GM12875 (cell line): ENCODE results near the gene ZFAND2A.
"Not testable (repeated sequence)": the region's sequence is repeated elsewhere in the genome, so short reads cannot be mapped to it uniquely, and the experiment has no call there.

ENCODE experiments used
- H3K4me3 ChIP-seq: one replicate; pipeline ENCODE4 v1.5.1; 2011; ENCODE audit warnings: low read depth, low read length, control low read depth
- TF ChIP-seq, protein P1 (sequence below): IDR thresholded peaks from 2 replicates; pipeline ENCODE4 v1.5.1; 2011; ENCODE audit warnings: low read depth, mild to moderate bottlenecking, control low read depth, inconsistent platforms, low read length, moderate library complexity, borderline replicate concordance; ENCODE audit not compliant: insufficient read depth

Gene ZFAND2A

DNA sequence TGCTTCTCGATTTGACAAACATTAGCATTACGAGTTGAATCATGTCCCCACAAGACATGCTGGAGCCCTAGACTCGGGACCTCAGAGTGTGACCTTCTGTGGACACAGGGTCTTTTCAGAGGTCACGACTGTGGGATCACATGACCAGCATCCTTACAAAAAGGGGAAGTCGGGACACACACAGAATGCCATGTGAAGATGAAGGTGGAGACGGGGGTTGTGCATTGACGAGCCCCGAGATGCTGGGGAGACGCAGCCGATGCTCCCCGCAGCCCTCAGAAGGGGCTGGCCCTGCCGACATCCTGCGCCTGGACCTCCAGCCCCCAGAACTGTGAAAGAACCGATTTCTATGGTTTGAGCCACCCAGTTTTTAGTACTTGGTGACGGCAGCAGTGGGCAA, 7.5 kb downstream of the ZFAND2A start:
- TF ChIP-seq, protein P1, sequence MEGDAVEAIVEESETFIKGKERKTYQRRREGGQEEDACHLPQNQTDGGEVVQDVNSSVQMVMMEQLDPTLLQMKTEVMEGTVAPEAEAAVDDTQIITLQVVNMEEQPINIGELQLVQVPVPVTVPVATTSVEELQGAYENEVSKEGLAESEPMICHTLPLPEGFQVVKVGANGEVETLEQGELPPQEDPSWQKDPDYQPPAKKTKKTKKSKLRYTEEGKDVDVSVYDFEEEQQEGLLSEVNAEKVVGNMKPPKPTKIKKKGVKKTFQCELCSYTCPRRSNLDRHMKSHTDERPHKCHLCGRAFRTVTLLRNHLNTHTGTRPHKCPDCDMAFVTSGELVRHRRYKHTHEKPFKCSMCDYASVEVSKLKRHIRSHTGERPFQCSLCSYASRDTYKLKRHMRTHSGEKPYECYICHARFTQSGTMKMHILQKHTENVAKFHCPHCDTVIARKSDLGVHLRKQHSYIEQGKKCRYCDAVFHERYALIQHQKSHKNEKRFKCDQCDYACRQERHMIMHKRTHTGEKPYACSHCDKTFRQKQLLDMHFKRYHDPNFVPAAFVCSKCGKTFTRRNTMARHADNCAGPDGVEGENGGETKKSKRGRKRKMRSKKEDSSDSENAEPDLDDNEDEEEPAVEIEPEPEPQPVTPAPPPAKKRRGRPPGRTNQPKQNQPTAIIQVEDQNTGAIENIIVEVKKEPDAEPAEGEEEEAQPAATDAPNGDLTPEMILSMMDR, result no peak
- H3K4me3 ChIP-seq, result no peak overlapping the region

DNA sequence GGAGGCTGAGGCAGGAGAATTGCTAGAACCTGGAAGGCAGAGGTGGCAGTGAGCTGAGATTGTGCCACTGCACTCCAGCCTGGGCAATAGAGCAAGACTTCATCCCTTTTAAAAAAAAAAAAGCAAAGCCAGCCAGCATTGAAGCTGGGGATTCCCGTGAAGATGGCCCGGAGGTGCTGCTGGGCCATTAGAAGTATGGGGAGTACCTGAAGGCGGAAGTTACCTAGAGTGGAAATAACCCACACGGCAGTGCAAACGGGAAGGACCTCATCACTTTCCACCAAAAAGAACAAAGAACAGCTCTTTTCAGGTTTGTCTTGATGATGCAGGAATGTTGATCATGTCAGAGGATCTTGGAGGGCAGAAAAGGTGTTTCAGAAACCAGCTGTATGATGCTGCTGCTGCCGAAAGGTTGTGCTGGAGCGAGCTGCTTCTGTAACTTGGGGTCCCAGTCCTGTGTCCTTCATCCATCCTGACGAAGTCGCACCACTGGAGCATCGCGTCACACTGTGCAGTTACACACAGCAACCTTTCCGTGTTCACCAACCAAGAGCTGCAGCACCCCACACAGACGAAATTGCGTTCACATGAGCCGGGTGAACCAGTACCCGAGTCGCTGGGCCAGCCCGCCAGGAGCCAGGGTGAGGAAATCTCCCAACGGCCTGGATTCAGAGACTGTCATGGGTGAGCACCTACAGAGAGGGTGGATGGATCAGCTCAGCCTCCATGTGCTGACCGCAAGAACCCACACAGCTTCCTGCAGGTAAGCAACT, 8.2 kb downstream of the ZFAND2A start:
- TF ChIP-seq, protein P1, result no peak
- no peak overlapping the region for H3K4me3 ChIP-seq

DNA sequence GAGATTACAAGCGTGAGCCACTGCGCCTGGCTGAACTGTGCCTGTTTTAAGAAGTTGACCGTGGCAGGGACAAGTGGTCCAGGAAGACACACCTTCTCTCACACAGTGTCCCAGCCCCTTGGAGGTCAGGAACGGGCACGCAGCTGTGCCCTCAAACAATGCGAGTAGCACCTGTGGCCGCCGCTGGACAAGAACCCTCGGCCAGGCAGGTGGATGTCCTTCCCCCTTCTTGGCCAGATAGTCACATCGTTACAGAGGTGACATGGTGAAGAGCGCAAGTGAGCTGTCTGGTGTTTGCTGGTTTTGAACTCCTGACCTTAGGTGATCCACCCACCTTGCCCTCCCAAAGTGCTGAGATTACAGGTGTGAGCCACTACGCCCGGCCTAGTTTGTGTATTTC, 8.8 kb downstream of the ZFAND2A start:
- H3K4me3 ChIP-seq, result no peak overlapping the region
- TF ChIP-seq, protein P1, result no peak

DNA sequence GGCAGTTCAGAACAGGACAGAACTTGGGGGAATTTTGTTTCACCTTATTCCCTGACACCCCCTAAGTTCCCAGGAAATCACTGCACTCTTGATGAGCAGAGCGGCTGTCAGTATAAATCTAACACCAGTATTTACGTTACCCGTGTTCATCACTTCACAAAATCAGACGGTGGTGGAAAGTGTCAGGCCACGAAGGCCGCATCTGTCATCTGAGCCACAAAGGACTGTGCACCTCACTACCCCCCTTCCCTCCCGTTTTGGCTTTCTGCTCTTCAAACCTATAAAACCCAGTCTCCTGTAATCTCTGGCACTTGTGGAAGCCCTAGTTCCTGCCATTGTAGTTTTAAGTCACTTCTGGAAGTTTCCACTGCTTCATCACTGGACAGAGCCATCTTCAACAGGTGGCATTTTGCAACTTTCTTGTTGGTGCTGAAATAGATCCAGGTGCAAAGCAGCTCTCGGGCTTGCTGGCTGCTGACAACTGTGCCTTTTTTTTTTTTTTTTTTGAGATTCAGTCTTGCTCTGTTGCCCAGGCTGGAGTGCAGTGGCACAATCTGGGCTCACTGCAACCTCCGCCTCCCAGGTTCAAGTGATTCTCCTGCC, 9.5 kb downstream of the ZFAND2A start:
- TF ChIP-seq, protein P1, result no peak
- H3K4me3 ChIP-seq, result no peak overlapping the region

DNA sequence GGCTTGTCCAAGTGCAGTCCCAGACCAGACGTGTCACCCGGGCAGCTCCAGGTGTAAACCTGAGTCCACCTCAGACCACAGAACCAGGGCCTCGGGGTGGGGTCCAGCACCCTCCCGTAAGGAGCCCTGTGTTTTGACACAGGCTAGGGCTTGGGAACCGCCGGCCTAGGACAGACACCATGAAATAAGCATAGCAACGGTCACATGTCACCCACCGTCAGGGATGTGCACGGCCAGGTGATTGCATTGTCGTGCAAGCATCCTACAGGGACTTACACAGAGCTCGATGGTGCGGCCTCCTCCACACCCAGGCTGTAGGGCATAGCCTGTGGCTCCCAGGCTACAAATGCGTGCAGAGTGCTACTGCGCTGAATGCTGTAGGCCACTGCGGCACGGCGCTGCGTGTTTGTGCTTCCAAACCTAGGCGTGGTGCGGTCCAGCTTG, 10.6 kb downstream of the ZFAND2A start:
- TF ChIP-seq, protein P1, result no peak
- no peak overlapping the region for H3K4me3 ChIP-seq

DNA sequence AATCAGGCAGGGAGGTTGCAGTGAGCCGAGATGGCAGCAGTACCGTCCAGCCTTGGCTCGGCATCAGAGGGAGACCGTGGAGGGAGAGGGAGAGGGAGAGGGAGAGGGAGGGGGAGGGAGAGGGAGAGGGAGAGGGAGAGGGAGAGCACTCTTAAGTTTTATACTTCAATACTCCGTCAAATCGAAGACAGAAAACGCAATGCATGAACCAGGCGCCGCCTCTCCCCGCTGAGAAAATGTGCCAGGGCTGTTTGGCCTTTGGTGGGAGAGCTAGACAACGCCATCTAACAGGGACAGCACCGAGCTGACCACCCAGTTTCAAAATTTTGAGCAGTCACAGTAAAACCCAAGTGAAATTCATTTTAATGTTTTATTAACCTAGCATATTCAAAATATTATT, 12.1 kb downstream of the ZFAND2A start:
- not testable (repeated sequence) for H3K4me3 ChIP-seq

DNA sequence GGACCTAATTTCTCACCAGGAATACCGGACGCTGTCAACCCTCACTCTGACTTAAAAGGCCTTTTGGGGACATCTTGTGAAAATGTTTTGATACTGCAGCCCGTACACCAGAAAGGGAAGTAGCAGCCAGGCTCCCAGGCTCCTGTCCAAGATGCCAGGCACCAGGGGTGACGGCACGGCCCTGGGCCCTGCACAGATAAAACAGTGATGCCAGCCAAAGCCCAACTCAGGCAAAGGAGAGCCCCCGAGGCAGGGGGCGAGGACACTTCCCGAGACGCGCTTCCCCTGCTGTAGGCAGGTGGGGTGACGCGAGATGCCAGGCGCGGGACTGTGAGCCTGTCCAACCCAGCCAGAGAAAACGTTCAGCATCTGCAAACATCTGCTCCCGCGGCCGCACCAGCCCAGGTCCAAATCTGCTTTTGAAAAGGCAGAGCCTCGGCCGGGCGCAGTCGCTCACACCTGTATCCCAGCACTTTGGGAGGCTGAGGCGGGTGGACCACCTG, 15.7 kb downstream of the ZFAND2A start:
- TF ChIP-seq, protein P1, result 0 out of 2 replicates have a peak, but pooled peaks have one; percentile 20

DNA sequence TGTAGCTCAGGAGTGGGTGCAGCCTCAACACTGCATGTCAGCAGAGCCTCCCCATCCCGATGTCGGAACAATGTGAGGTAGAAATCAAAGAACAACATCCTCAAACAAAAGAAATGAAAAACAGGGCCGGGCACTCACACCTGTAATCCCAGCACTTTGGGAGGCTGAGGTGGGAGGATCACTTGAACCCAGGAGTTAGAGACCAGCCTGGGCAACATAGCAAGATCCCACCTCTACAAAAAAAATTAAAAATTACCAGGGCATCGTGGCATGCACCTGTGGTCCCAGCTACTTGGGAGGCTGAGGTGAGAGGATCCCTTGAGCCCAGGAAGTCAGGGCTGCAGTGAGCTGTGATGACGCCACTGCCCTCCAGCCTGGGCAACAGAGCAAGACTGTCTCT, 17.0 kb downstream of the ZFAND2A start:
- not testable (repeated sequence) for H3K4me3 ChIP-seq

More for the DNA sequence above, 15.7 kb downstream of the ZFAND2A start:
- H3K4me3 ChIP-seq, result peak overlapping the region; percentile 15
